A673 (cell line): ENCODE data around the gene CRABP1. TPM values are rescaled to one million over a fixed set of nuclear protein-coding genes. Genes with fewer than 3 reads are reported as not detected.

Experiments used
- BruUV-seq: library from RNA; stranded (reverse); fragments of 400-500 nt; replicated peaks from 2 replicates; lab custom pipeline; 2021; lab: Mats Ljungman, UMichigan
- CTCF ChIA-PET: fragments of 300-600 bp; sonication (Branson Sonifier 250); formaldehyde crosslinking; loops from one replicate; lab custom pipeline; 2022; ENCODE audit warnings: antibody characterized with exemption; lab: Charles Lee
- POLR2A ChIA-PET: fragments of 300-600 bp; sonication (Branson Sonifier 250); formaldehyde crosslinking; loops from one replicate; lab custom pipeline; 2022; ENCODE audit warnings: antibody characterized with exemption; ENCODE audit not compliant: low non-redundant PET; lab: Charles Lee
- DNase-seq: peaks from one replicate; pipeline ENCODE4 v3.0.0-alpha.2; 2015; ENCODE audit warnings: low spot score
- H3K27ac ChIP-seq: fragments of 200-600 bp; sonication (generic); 2 replicates; pipeline ENCODE4 v1.5.1; 2016; ENCODE audit warnings: mixed run types, low read depth, mild to moderate bottlenecking, mixed read lengths, antibody characterized with exemption, low read length; ENCODE audit not compliant: poor library complexity, severe bottlenecking
- H3K27me3 ChIP-seq: fragments of 200-600 bp; sonication (generic); replicated peaks from 2 replicates; pipeline ENCODE4 v1.6.1; 2017; ENCODE audit warnings: mixed run types, low read depth, mild to moderate bottlenecking, mixed read lengths, antibody characterized with exemption, low read length; ENCODE audit not compliant: insufficient read depth, poor library complexity
- H3K36me3 ChIP-seq: fragments of 200-600 bp; sonication (generic); 2 replicates; pipeline ENCODE4 v1.6.1; 2016; ENCODE audit warnings: mixed run types, mild to moderate bottlenecking, mixed read lengths, antibody characterized with exemption, low read length; ENCODE audit not compliant: insufficient read depth, poor library complexity, severe bottlenecking
- H3K4me1 ChIP-seq: fragments of 200-600 bp; sonication (generic); 2 replicates; pipeline ENCODE4 v1.6.1; 2017; ENCODE audit warnings: mixed run types, mild to moderate bottlenecking, mixed read lengths, antibody characterized with exemption, low read length; ENCODE audit not compliant: insufficient read depth, poor library complexity, severe bottlenecking
- H3K4me3 ChIP-seq: fragments of 200-600 bp; sonication (generic); 2 replicates; pipeline ENCODE4 v1.5.1; 2016; ENCODE audit warnings: low read depth, mixed run types, mild to moderate bottlenecking, mixed read lengths, low read length; ENCODE audit not compliant: poor library complexity, severe bottlenecking
- H3K9me3 ChIP-seq: fragments of 200-600 bp; sonication (generic); 2 replicates; pipeline ENCODE4 v1.6.1; 2016; ENCODE audit warnings: mixed run types, low read depth, mild to moderate bottlenecking, mixed read lengths, antibody characterized with exemption, low read length; ENCODE audit not compliant: poor library complexity, severe bottlenecking
- CTCF ChIP-seq: fragments of 300-800, 200-600 bp; sonication (generic); conservative IDR thresholded peaks from 2 replicates; pipeline ENCODE4 v1.5.1; 2017; ENCODE audit warnings: low read depth, mild to moderate bottlenecking, antibody characterized with exemption, low read length, moderate library complexity, mixed read lengths
- EZH2 ChIP-seq: fragments of 200-600 bp; sonication (generic); IDR thresholded peaks from 2 replicates; pipeline ENCODE4 v1.6.1; 2017; ENCODE audit warnings: borderline replicate concordance, low read depth, mild to moderate bottlenecking, mixed read lengths, antibody characterized with exemption, low read length; ENCODE audit not compliant: poor library complexity, severe bottlenecking
- intact Hi-C: fragments of 100-400 bp; cut with micrococcal nuclease; formaldehyde crosslinking; loops from one replicate; pipeline ENCODE4 v1.10.0; 2022; ENCODE audit not compliant: unreplicated experiment
- total RNA-seq: library from RNA; stranded (reverse); gene quantifications from 2 replicates; pipeline ENCODE4 v1.2.3, GENCODE V29; 2021

The CRABP1 gene
- total RNA-seq, 1 experiment from 2014 or later: 61.2 TPM

DNA sequence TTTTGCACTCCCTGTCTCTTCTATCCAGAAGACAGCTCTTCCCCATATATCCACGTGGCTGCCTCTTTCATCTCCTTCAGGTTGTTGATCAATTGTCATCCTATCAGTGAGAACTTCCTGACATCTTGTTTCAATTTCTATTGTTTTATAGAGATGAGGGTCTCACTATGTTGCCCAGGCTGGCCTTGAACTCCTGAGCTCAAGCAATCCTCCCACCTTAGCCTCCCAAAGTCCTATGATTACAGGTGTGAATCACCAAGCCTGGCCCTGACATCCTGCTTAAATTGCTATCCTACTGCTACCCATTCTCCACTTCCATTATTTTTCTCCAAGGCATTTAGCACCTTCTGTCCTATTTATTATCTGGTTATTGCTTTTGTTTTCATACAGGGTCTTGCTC is 53.0 kb downstream of the CRABP1 start:
- H3K27ac ChIP-seq: no peak overlapping the region
- DNase-seq: no peak
- intact Hi-C loops: no loop called here
- BruUV-seq: no TSS peak
- CTCF ChIA-PET: interaction anchor here (0.6 kb wide), 1 partner anchor 55 kb away, joined by 3 read pairs; no protein-coding TSS in a partner anchor
- H3K27me3 ChIP-seq: no peaks in the 10 kb centered on the region
- H3K4me3 ChIP-seq: no peak overlapping the region
- no peaks in the 10 kb centered on the region for H3K4me1 ChIP-seq
- no peaks in the 10 kb centered on the region for H3K9me3 ChIP-seq
- H3K36me3 ChIP-seq: no peaks in the 10 kb centered on the region
- POLR2A ChIA-PET: interaction anchor here (0.6 kb wide), 1 partner anchor 93 kb away, joined by 3 read pairs; no protein-coding TSS in a partner anchor
- TF ChIP-seq CTCF (no peak), EZH2 (no peak)

DNA sequence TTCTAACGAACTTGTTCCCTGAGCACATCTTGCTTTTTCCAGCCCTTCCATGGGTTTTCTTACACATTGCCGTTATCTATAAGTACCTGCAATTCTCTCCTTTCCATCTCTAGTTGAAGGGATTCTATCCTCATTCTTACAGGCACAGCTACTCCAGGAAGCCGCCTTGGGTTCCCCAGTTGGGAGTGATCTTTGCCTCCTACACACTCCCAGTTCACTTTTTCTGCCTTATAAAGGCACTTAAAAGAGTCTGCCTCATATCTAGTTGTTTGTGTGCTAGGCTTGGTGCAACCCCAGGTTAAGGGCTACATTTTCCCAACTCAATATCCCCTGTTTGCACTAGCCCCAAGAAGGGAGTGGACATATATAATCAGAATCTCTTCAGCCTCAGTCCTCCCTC is 53.9 kb downstream of the CRABP1 start:
- Histone ChIP-seq H3K4me3 (no peak overlapping the region), H3K27ac (no peak overlapping the region), H3K9me3 (no peaks in the 10 kb centered on the region), H3K36me3 (no peaks in the 10 kb centered on the region), H3K4me1 (no peaks in the 10 kb centered on the region), H3K27me3 (no peaks in the 10 kb centered on the region)
- ChIA-PET POLR2A (no interaction called here), CTCF (no interaction called here)
- intact Hi-C loops: no loop called here
- BruUV-seq: no TSS peak
- no peak for DNase-seq
- TF ChIP-seq EZH2: no peak
- TF ChIP-seq CTCF: no peak

DNA sequence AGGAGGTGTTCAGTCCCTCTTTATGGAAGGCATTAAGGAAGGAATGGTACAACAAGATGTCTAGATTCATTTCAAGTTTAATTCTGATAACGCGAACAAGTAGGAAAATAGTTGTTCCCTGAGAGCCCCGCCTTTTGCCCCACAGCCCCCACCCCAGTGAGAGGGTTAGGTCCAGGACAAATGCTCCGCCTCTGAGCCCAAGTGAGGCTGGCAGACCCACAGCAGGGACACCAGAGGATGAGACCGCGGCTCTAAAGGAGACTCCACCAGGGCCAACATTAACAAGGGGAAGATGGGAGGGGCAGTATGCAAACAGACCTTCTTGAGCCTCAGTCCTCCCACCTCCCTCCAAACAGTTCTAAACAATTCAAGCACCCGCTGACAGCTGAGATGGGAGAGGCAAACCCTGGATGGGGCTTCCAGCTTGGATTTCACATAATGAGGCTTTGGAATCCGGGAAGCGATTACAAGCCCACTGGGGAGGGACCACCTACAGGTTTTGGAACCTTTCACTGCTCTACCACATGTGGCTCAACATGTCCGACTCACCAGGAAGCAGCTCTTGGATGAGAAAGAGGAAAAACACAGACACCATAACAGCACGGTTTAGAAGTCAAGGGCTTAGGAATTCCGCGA is 54.9 kb downstream of the CRABP1 start:
- Histone ChIP-seq H3K4me1 (no peaks in the 10 kb centered on the region), H3K9me3 (no peaks in the 10 kb centered on the region), H3K27me3 (no peaks in the 10 kb centered on the region), H3K4me3 (no peak overlapping the region), H3K27ac (no peak overlapping the region), H3K36me3 (no peaks in the 10 kb centered on the region)
- BruUV-seq: no TSS peak
- TF ChIP-seq EZH2 (no peak), CTCF (no peak)
- ChIA-PET POLR2A (interaction anchor here (0.5 kb wide), 1 partner anchor 101 kb away, joined by 3 read pairs; no protein-coding TSS in a partner anchor), CTCF (no interaction called here)
- intact Hi-C loops: no loop called here
- DNase-seq: peak; percentile 74
